Heart right ventricle (tissue), 16 donors: ENCODE data around the gene C10orf120. TPM values are rescaled to one million over a fixed set of nuclear protein-coding genes. Genes with fewer than 3 reads are reported as not detected.

Source experiments
- ATAC-seq, 8 donors: fragments of 200-7000 bp; cut with Tn5 transposase; one replicate each; pipeline ENCODE4 v1.9.1; 2020; ENCODE audit warnings: mild to moderate bottlenecking in 8 of 8, moderate library complexity in 8 of 8, moderate number of reproducible peaks in 1 of 8
- DNase-seq, 2 donors: peaks; one replicate each; pipeline ENCODE4 v3.0.0-alpha.2; 2020
- H3K27ac ChIP-seq, 10 donors: fragments of 200-600 bp; sonication (generic) in 2 of 10; one replicate each; pipeline versions ENCODE4 v1.5.0 to v1.8.0; 2020 to 2022; ENCODE audit warnings: mild to moderate bottlenecking in 3 of 10
- H3K27me3 ChIP-seq, 7 donors: fragments of 200-600 bp; one replicate each; pipeline ENCODE4 v1.8.0; 2021 to 2022; ENCODE audit warnings: mild to moderate bottlenecking in 2 of 7
- H3K36me3 ChIP-seq, 9 donors: fragments of 200-600 bp; sonication (generic) in 1 of 9; one replicate each; pipeline versions ENCODE4 v1.5.0 to v1.8.0; 2020 to 2022; ENCODE audit warnings: mild to moderate bottlenecking in 2 of 9
- H3K4me1 ChIP-seq, 9 donors: fragments of 200-600 bp; sonication (generic) in 1 of 9; one replicate each; pipeline versions ENCODE4 v1.5.0 to v1.8.0; 2020 to 2022; ENCODE audit warnings: mild to moderate bottlenecking in 4 of 9
- H3K4me3 ChIP-seq, 10 donors: fragments of 200-600 bp; sonication (generic) in 2 of 10; one replicate each; pipeline versions ENCODE4 v1.5.0 to v1.8.0; 2020 to 2022; ENCODE audit warnings: mild to moderate bottlenecking in 7 of 10, moderate library complexity in 2 of 10
- H3K9me3 ChIP-seq, 11 donors: fragments of 200-600 bp in 10 of 11; sonication (generic) in 2 of 11; one replicate each; pipeline versions ENCODE4 v1.5.0 to v1.8.0; 2013 to 2022; ENCODE audit warnings: mild to moderate bottlenecking in 2 of 11, control low read depth in 1 of 11, moderate library complexity in 1 of 11
- CTCF ChIP-seq, 9 donors: fragments of 200-600 bp; sonication (generic) in 2 of 9; IDR thresholded peaks; one replicate each; pipeline versions ENCODE4 v1.5.0 to v1.8.0; 2021 to 2022; ENCODE audit warnings: antibody characterized with exemption in 9 of 9, mild to moderate bottlenecking in 5 of 9, moderate library complexity in 1 of 9
- WGBS, 2 donors: extraction: QIAGEN DNeasy Blood & Tissue Kit; methylation state at CpG; one replicate each; pipeline ENCODE4 v1.1.7; 2013; ENCODE audit warnings: inconsistent platforms in 1 of 2; 5-methylcytosine and 5-hydroxymethylcytosine counted together
- intact Hi-C, 10 donors: fragments of 100-400 bp; cut with DNase I; formaldehyde crosslinking; loops; one replicate each; pipeline versions ENCODE4 v1.11.1 to v1.14.2; 2022
- polyA plus RNA-seq, 2 donors: library from polyadenylated mRNA; stranded (reverse); fragments of 200-250 nt; gene quantifications; one replicate each; pipeline ENCODE4 v1.2.3, GENCODE V29; 2013
- total RNA-seq, 10 donors: library from RNA; stranded (reverse); fragmentation: NEBNext Ultra II Directional in 3 of 10; extraction: Animal tissue kit (Norgen Biotek cat#: 25700) in 3 of 10; gene quantifications; one replicate each; pipeline versions ENCODE4 v1.2.1 to v1.2.4, GENCODE V29; 2021 to 2023
- donor health status: Arrhythmogenic right ventricular cardiomyopathy.
- donor health status: ischemic (EF 13 %, LVEDD 7.1; RV severe dilation, severe dysfunction).
- donor health status: healthy with polysubstance abuse.
- donor health status: DM: no; HTN: yes; CAD: no.
- donor health status: DM: no; HTN: no; CAD: no.
- donor health status: ischemic (EF 25% LVEDD 6.9; RV normal size, moderate dysfunction).
- donor health status: ischemic (EF 25% LVEDD 5.7; RV mildly dilated, moderate dysfunction).
- donor health status: healthy.
- donor health status: DM: yes; HTN: yes; CAD: no.
- donor health status: Ischemic cardiomyopathy.
- donor health status: ischemic (EF 35%, LVEDD 5.7; RV mildly dilated, moderate dysfunction).
- donor health status: nonischemic (EF 11% LVEDD 7.7; RV severe dilation, severe dysfunction).
- donor health status: DM: yes; HTN: yes; CAD: no.
- donor health status: PGD.
- donor health status: ischemic (EF 29% LVEDD 5.4; RV normal size, mild dysfunction).
- donor health status: nonischemic (EF 23%, LVEDD 6.1; RV moderate dilation, normal function).

C10orf120 gene
- total and polyA plus RNA-seq, 12 donors, result not detected

DNA sequence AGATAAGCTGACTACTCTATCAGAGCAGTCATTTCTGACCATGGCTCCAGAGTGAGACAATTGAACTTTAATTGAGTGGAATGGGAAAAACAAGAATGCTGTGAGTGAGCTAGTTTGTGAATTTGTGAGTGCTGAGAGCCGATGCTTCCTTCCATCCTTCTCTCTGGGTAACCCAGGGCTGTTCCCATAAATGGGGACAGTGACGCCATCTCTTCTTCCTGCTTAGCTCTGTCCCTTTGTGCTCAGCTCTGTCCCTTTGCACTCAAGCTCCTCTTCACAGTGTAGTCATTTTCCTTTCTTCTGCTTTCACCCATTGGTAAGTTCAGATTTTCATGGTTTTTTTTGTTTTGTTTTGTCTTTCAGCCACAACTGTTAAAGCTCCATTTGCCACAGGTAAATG is 24.4 kb downstream of the C10orf120 start:
- ATAC-seq, result peak in 4 of 8 donors; percentile 32 to 63 (median 56)
- Histone ChIP-seq H3K27me3 (peaks cover 0 to 9% (median 0%) of the 10 kb centered on the region in 7 donors), H3K4me1 (peaks cover 0 to 12% (median 0%) of the 10 kb centered on the region in 9 donors), H3K27ac (peak overlapping the region in 3 of 10 donors; percentile 1 to 63 (median 41)), H3K36me3 (no peaks in the 10 kb centered on the region), H3K9me3 (no peaks in the 10 kb centered on the region), H3K4me3 (no peak overlapping the region)
- 51 to 71% methylated on average over 2 of the region's 2 CpGs for WGBS, 2 donors
- DNase-seq, result no peak
- TF ChIP-seq CTCF (IDR thresholded peaks at IDR 0.05), result no peak
- intact Hi-C loops, result no loop called here

DNA sequence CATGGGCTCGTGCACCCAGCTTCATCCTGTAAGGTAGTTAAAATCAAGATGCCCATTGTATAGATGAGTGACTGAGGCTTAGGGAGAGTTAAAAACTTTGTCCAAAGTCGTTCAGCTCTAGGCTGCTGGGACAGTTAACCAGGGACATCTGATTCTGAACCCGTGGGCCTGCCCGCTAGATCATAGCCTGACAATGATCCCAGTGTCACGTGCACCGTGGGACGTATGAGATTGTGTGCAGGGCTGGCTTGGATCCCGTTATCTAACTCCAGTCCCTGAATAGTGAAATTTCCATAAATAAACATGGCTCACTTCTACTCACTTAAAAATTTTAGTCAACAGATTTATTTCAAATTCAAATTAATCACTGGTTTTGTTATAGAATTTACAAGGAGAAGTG is 24.9 kb downstream of the C10orf120 start:
- peak in 1 of 2 donors; percentile 39 for DNase-seq
- Histone ChIP-seq H3K4me3 (no peak overlapping the region), H3K36me3 (no peaks in the 10 kb centered on the region), H3K27ac (peak overlapping the region in 3 of 10 donors; percentile 1 to 63 (median 41)), H3K4me1 (peaks cover 0 to 12% (median 0%) of the 10 kb centered on the region in 9 donors), H3K9me3 (no peaks in the 10 kb centered on the region), H3K27me3 (peaks cover 0 to 9% (median 0%) of the 10 kb centered on the region in 7 donors)
- TF ChIP-seq CTCF (IDR thresholded peaks at IDR 0.05), result no peak
- WGBS, 2 donors, result 27 to 54% methylated on average over 8 of the region's 8 CpGs
- ATAC-seq, result peak in 7 of 8 donors; percentile 62 to 80 (median 76)
- intact Hi-C loops, result no loop called here

- H3K27me3 ChIP-seq, result peaks cover 0 to 8% (median 0%) of the 10 kb centered on the region in 7 donors
- DNase-seq (no peak), ATAC-seq (no peak)
- WGBS, 2 donors, result 75 to 85% methylated on average over 5 of the region's 5 CpGs
- peaks cover 0 to 12% (median 0%) of the 10 kb centered on the region in 9 donors for H3K4me1 ChIP-seq
- no peaks in the 10 kb centered on the region for H3K36me3 ChIP-seq
- no peak overlapping the region for H3K27ac ChIP-seq
- H3K4me3 ChIP-seq, result no peak overlapping the region
- intact Hi-C loops, result no loop called here
- no peaks in the 10 kb centered on the region for H3K9me3 ChIP-seq
- TF ChIP-seq CTCF (IDR thresholded peaks at IDR 0.05), result no peak
These were observed 25.9 kb downstream of the C10orf120 start for GRCh38 chr10:122673731-122674130.

DNA sequence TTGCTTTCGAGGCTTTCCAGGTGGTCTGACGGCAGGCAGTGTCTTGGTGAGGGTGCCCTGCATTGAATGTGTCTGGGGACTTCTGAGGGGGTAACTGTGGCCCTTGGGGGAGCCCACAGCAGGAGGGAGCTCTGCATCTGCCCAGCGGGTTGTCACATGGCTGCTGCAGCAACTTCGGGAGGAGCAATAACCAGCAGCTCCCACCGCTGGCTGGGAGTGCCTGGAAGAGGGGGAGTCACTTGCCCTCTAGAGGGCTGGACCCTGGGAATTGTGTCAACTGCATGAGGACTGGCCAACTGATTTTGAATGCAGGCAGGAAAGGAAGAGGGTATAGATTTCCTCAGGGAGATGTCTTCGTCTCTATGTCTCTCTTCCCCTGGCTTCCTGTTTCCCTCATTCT is 26.4 kb downstream of the C10orf120 start:
- intact Hi-C loops, result no loop called here
- Histone ChIP-seq H3K36me3 (no peaks in the 10 kb centered on the region), H3K4me1 (peaks cover 0 to 12% (median 0%) of the 10 kb centered on the region in 9 donors), H3K9me3 (no peaks in the 10 kb centered on the region), H3K4me3 (no peak overlapping the region), H3K27me3 (peaks cover 0 to 8% (median 0%) of the 10 kb centered on the region in 7 donors), H3K27ac (no peak overlapping the region)
- TF ChIP-seq CTCF (IDR thresholded peaks at IDR 0.05), result no peak
- no peak for ATAC-seq
- DNase-seq, result no peak
- WGBS, 2 donors, result 52 to 67% methylated on average over 6 of the region's 6 CpGs
